Measurements from ENCODE around the gene KIFC3. TPM values are rescaled to one million over a fixed set of nuclear protein-coding genes. Genes with fewer than 3 reads are reported as not detected.

KIFC3 gene
- total and polyA plus RNA-seq, 2 of the 8 experiments (the other 6 are each of a cell fraction or from before 2014, with no cell fraction given), result 2.1 to 7.1 TPM

GRCh38 chr16:57722651-57723050 is 79.6 kb downstream of the KIFC3 start (continued):
- TF ChIP-seq RNF2 (IDR thresholded peaks at IDR 0.05; ENCODE audit: borderline replicate concordance, low read depth, low read length, missing control alignments, poor library complexity, severe bottlenecking), result no peak
- no peak for TF ChIP-seq CHD2 (IDR thresholded peaks at IDR 0.05; ENCODE audit: low read length)
